ENCODE results near the gene ELP4.

Gene ELP4

GRCh38 chr11:31645747-31646146 lies 136.2 kb downstream of the ELP4 start:
- H3K27ac ChIP-seq: no peak overlapping the region
- no peak for TF ChIP-seq CTCF (conservative IDR thresholded peaks at IDR 0.05)

- H3K27ac ChIP-seq: no peak overlapping the region
- TF ChIP-seq CTCF (conservative IDR thresholded peaks at IDR 0.05): no peak
Measured at GRCh38 chr11:31646216-31646615, 136.6 kb downstream of the ELP4 start.

- no peak for TF ChIP-seq CTCF (conservative IDR thresholded peaks at IDR 0.05)
- no peak overlapping the region for H3K27ac ChIP-seq
Measured at GRCh38 chr11:31649129-31649966, 139.8 kb downstream of the ELP4 start.

- TF ChIP-seq CTCF (conservative IDR thresholded peaks at IDR 0.05): no peak
- H3K27ac ChIP-seq: no peak overlapping the region
Measured at GRCh38 chr11:31651208-31651607, 141.6 kb downstream of the ELP4 start.

GRCh38 chr11:31651822-31652221 lies 142.3 kb downstream of the ELP4 start:
- no peak for TF ChIP-seq CTCF (conservative IDR thresholded peaks at IDR 0.05)

GRCh38 chr11:31652528-31652927 lies 143.0 kb downstream of the ELP4 start:
- TF ChIP-seq CTCF (conservative IDR thresholded peaks at IDR 0.05): no peak

More at GRCh38 chr11:31651822-31652221, 142.3 kb downstream of the ELP4 start:
- H3K27ac ChIP-seq: no peak overlapping the region

GRCh38 chr11:31655483-31655882 lies 145.9 kb downstream of the ELP4 start:
- no peak overlapping the region for H3K27ac ChIP-seq
- no peak for TF ChIP-seq CTCF (conservative IDR thresholded peaks at IDR 0.05)

More at GRCh38 chr11:31652528-31652927, 143.0 kb downstream of the ELP4 start:
- no peak overlapping the region for H3K27ac ChIP-seq

Data from VCaP (cell line).